HCT116 (cell line): ENCODE results near the gene TECPR1. TPM values are rescaled to one million over a fixed set of nuclear protein-coding genes. Genes with fewer than 3 reads are reported as not detected.

ENCODE experiments used
- ATAC-seq: fragments of 200-7000 bp; cut with Tn5 transposase; 2 replicates; pipeline ENCODE4 v1.9.1; 2020; ENCODE audit warnings: mild to moderate bottlenecking, moderate library complexity
- BruUV-seq: library from RNA; stranded (reverse); fragments of 400-500 nt; replicated peaks from 2 replicates; lab custom pipeline; 2021; lab: Mats Ljungman, UMichigan
- CTCF ChIA-PET: fragments of 300-600 bp; sonication (Branson Sonifier 250); formaldehyde crosslinking; loops from one replicate; lab custom pipeline; 2021; ENCODE audit warnings: antibody characterized with exemption; lab: Charles Lee
- POLR2A ChIA-PET: fragments of 300-600, 350-600 bp; sonication (Branson Sonifier 250); formaldehyde crosslinking; loops from one replicate; lab custom pipeline; 2021; ENCODE audit warnings: antibody characterized with exemption; lab: Charles Lee
- RAD21 ChIA-PET, 2 experiments: fragments of 300-600 bp; sonication (Branson Sonifier 250); formaldehyde crosslinking; loops; one replicate each; lab custom pipeline; 2023; ENCODE audit warnings: low total read pairs in 2 of 2; ENCODE audit not compliant: uncharacterized antibody in 2 of 2, unreplicated experiment in 2 of 2, low non-redundant PET in 1 of 2; lab: Charles Lee
- DNase-seq: peaks from one replicate; pipeline ENCODE4 v3.0.0-alpha.2; 2010; ENCODE audit warnings: low read depth, low spot score
- H2AFZ ChIP-seq: fragments of 200-600 bp; shearing (Covaris generic), sonication (generic); 2 replicates; pipeline ENCODE4 v1.6.1; 2017; ENCODE audit warnings: low read depth, mixed run types, mixed read lengths, antibody characterized with exemption, low read length; ENCODE audit not compliant: poor library complexity, severe bottlenecking
- H3K27ac ChIP-seq: 2 replicates; pipeline ENCODE4 v1.5.1; 2012; ENCODE audit warnings: low read depth, low read length
- H3K27me3 ChIP-seq: fragments of 200-600 bp; sonication (generic); 2 replicates; pipeline ENCODE4 v1.6.1; 2016; ENCODE audit warnings: mixed run types, low read length, mixed read lengths; ENCODE audit not compliant: insufficient read depth
- H3K36me3 ChIP-seq, 2 experiments: fragments of 200-500 bp in 1 of 2; fragments of 200-600 bp in 1 of 2; sonication (Bioruptor generic) in 1 of 2; sonication (generic) in 1 of 2; 2 replicates each; pipeline versions ENCODE4 v1.5.1 to v1.6.1; 2014 to 2016; ENCODE audit warnings: low read length in 2 of 2, inconsistent platforms in 1 of 2, mixed read lengths in 1 of 2, mixed run types in 1 of 2; ENCODE audit not compliant: insufficient read depth in 2 of 2, control insufficient read depth in 1 of 2
- H3K4me1 ChIP-seq, 2 experiments: fragments of 200-600 bp in 1 of 2; sonication (generic) in 1 of 2; 2 replicates each; pipeline versions ENCODE4 v1.5.1 to v1.6.1; 2012 to 2017; ENCODE audit warnings: low read length in 2 of 2, inconsistent platforms in 1 of 2, mild to moderate bottlenecking in 1 of 2, mixed read lengths in 1 of 2, mixed run types in 1 of 2, moderate library complexity in 1 of 2; ENCODE audit not compliant: insufficient read depth in 2 of 2, control insufficient read depth in 1 of 2
- H3K4me2 ChIP-seq: fragments of 200-600 bp; sonication (generic); 2 replicates; pipeline ENCODE4 v1.6.1; 2017; ENCODE audit warnings: mixed run types, low read length, mixed read lengths
- H3K4me3 ChIP-seq, 2 experiments: fragments of 200-600 bp in 1 of 2; sonication (generic) in 1 of 2; replicated peaks in 1 of 2; 2 replicates each; pipeline ENCODE4 v1.5.1; 2011 to 2016; ENCODE audit warnings: low read length in 2 of 2, control low read depth in 1 of 2, low read depth in 1 of 2, mild to moderate bottlenecking in 1 of 2, mixed read lengths in 1 of 2, mixed run types in 1 of 2
- H3K79me2 ChIP-seq: fragments of 200-600 bp; sonication (generic); 2 replicates; pipeline ENCODE4 v1.6.1; 2017; ENCODE audit warnings: mild to moderate bottlenecking, mixed run types, low read length, moderate library complexity, mixed read lengths; ENCODE audit not compliant: insufficient read depth
- H3K9ac ChIP-seq: fragments of 200-600 bp; sonication (generic); 2 replicates; pipeline ENCODE4 v1.6.1; 2016; ENCODE audit warnings: low read length, mixed read lengths
- H3K9me2 ChIP-seq: fragments of 200-600 bp; sonication (generic), shearing (Covaris generic); 2 replicates; pipeline ENCODE4 v1.6.1; 2017; ENCODE audit warnings: mixed run types, mild to moderate bottlenecking, moderate library complexity; ENCODE audit not compliant: insufficient read depth
- H3K9me3 ChIP-seq, 2 experiments: fragments of 200-500 bp in 1 of 2; fragments of 200-600 bp in 1 of 2; sonication (Bioruptor generic) in 1 of 2; sonication (generic) in 1 of 2; 2 replicates each; pipeline ENCODE4 v1.6.1; 2014 to 2017; ENCODE audit warnings: low read length in 2 of 2, mixed read lengths in 2 of 2, inconsistent platforms in 1 of 2, low read depth in 1 of 2, mild to moderate bottlenecking in 1 of 2, mixed run types in 1 of 2, moderate library complexity in 1 of 2; ENCODE audit not compliant: control insufficient read depth in 1 of 2, insufficient read depth in 1 of 2
- H4K20me1 ChIP-seq: fragments of 200-600 bp; sonication (generic), shearing (Covaris generic); 2 replicates; pipeline ENCODE4 v1.6.1; 2017; ENCODE audit warnings: mixed run types, mild to moderate bottlenecking, moderate library complexity; ENCODE audit not compliant: insufficient read depth
- ELF1 ChIP-seq: IDR thresholded peaks from 2 replicates; pipeline ENCODE4 v1.6.1; 2012; ENCODE audit warnings: low read depth, borderline replicate concordance
- POLR2A ChIP-seq: IDR thresholded peaks from 2 replicates; pipeline ENCODE4 v1.7.0; 2011; ENCODE audit warnings: borderline replicate concordance; ENCODE audit not compliant: insufficient read depth, insufficient read length; ENCODE audit errors: extremely low read depth
- POLR2AphosphoS5 ChIP-seq: IDR thresholded peaks from 2 replicates; pipeline ENCODE4 v1.6.1; 2011; ENCODE audit warnings: mild to moderate bottlenecking, low read depth, low read length, moderate library complexity
- SIN3A ChIP-seq: IDR thresholded peaks from 2 replicates; pipeline ENCODE4 v1.6.1; 2012; ENCODE audit warnings: low read depth
- TCF7L2 ChIP-seq: IDR thresholded peaks from 2 replicates; pipeline ENCODE4 v1.7.0; 2011; ENCODE audit warnings: borderline replicate concordance, inconsistent platforms; ENCODE audit not compliant: insufficient read depth, insufficient read length; ENCODE audit errors: extremely low read depth
- YY1 ChIP-seq: IDR thresholded peaks from 2 replicates; pipeline ENCODE4 v1.6.1; 2011; ENCODE audit warnings: low read length, low read depth, moderate library complexity, mild to moderate bottlenecking; ENCODE audit not compliant: insufficient replicate concordance; ENCODE audit errors: extremely low read depth
- intact Hi-C: fragments of 100-400 bp; cut with micrococcal nuclease; formaldehyde crosslinking; loops from 2 replicates; pipeline ENCODE4 v1.10.0; 2022
- total RNA-seq: library from RNA; stranded (reverse); gene quantifications from one replicate; pipeline ENCODE4 v1.2.1, GENCODE V29; 2021; ENCODE audit not compliant: unreplicated experiment
- TF ChIP-seq, protein P1 (sequence below): IDR thresholded peaks from 2 replicates; pipeline ENCODE4 v1.6.1; 2012; ENCODE audit warnings: low read depth

Gene TECPR1
- total RNA-seq, 1 experiment from 2014 or later = 19.9 TPM

DNA sequence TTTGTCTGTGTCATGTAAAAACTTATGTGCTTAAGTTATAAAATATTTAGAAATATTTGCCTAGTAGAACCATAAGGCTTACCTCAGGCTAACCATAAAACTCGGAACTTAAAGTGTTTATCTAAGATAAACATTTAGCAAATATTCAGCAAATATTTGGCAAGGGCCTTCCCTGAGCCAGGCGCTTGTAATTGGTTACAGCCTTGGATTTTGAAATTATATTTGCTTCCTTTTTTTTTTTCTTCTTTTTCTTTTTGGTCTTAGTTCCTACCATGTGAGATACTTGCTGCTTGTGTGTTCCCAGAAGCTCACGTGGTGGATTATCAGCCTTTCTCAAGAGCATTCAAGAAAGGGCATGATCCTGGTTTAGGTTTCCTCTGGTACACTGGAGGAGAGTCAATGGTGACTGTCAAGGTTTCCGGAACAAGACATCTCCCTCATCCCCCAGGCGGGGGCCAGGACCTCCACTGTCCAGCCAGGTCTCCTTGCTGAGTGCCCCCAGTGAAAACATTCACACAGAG lies 24.3 kb upstream of the TECPR1 start (continued):
- TF ChIP-seq, protein P1, sequence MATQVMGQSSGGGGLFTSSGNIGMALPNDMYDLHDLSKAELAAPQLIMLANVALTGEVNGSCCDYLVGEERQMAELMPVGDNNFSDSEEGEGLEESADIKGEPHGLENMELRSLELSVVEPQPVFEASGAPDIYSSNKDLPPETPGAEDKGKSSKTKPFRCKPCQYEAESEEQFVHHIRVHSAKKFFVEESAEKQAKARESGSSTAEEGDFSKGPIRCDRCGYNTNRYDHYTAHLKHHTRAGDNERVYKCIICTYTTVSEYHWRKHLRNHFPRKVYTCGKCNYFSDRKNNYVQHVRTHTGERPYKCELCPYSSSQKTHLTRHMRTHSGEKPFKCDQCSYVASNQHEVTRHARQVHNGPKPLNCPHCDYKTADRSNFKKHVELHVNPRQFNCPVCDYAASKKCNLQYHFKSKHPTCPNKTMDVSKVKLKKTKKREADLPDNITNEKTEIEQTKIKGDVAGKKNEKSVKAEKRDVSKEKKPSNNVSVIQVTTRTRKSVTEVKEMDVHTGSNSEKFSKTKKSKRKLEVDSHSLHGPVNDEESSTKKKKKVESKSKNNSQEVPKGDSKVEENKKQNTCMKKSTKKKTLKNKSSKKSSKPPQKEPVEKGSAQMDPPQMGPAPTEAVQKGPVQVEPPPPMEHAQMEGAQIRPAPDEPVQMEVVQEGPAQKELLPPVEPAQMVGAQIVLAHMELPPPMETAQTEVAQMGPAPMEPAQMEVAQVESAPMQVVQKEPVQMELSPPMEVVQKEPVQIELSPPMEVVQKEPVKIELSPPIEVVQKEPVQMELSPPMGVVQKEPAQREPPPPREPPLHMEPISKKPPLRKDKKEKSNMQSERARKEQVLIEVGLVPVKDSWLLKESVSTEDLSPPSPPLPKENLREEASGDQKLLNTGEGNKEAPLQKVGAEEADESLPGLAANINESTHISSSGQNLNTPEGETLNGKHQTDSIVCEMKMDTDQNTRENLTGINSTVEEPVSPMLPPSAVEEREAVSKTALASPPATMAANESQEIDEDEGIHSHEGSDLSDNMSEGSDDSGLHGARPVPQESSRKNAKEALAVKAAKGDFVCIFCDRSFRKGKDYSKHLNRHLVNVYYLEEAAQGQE = no peak
- TF ChIP-seq TCF7L2 (no peak), POLR2AphosphoS5 (no peak), POLR2A (no peak)
- TF ChIP-seq, all 23 proteins: peak for 0

DNA sequence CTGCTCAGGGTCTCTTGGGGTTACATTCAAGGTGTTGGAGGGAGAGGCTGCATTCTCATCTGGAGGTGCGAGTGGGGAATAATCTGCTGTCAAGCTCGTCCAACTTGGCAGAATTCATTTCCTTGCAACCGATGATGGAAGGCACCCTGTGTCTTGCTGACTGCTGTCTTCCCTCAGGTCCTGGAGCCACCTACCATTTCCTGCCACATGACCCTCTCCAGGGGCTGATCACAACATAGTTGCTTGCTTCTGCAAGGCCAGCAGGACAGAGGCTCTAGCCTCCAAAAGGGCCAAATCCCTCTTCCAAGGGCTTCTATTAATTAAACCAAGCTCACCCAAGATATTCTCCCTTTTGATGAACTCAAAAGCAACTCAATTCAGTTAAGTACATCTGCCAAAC lies 15.3 kb upstream of the TECPR1 start:
- Histone ChIP-seq H2AFZ (no peak overlapping the region), H3K27ac (no peak overlapping the region), H3K9me3 (no peaks in the 10 kb centered on the region), H4K20me1 (no peaks in the 10 kb centered on the region), H3K4me2 (no peak overlapping the region), H3K36me3 (no peaks in the 10 kb centered on the region), H3K9me2 (no peaks in the 10 kb centered on the region), H3K79me2 (no peaks in the 10 kb centered on the region), H3K4me1 (peaks cover 6 to 11% of the 10 kb centered on the region in 2 experiments), H3K4me3 (no peak overlapping the region), H3K9ac (no peak overlapping the region), H3K27me3 (no peaks in the 10 kb centered on the region)
- CTCF ChIA-PET = interaction anchor here (1.3 kb wide), 1 partner anchor 14 kb away, joined by 3 read pairs; no protein-coding TSS in a partner anchor
- POLR2A ChIA-PET = interaction anchor here (1.1 to 1.5 kb wide), 2 partner anchors 9 to 22 kb away, joined by 3 to 4 read pairs; no protein-coding TSS in a partner anchor
- DNase-seq (no peak), ATAC-seq (no peak)
- TF ChIP-seq SIN3A (no peak), ELF1 (no peak), YY1 (no peak)
- no TSS peak for BruUV-seq
- intact Hi-C loops = no loop called here
- RAD21 ChIA-PET = interaction anchor here in 1 of 2 experiments (1.1 kb wide), 1 partner anchor 134 kb away, joined by 5 read pairs; the partner anchor contains the start of gene BAIAP2L1
